T1000 (cell line): ENCODE measurements around the gene SUCLG2.
"Not testable (repeated sequence)": the region's sequence is repeated elsewhere in the genome, so short reads cannot be mapped to it uniquely, and the experiment has no call there.

Experiments used
- DNase-seq: peaks from one replicate; lab custom pipeline; 2025; ENCODE audit warnings: mixed read lengths; lab: John Stamatoyannopoulos, UW

The SUCLG2 gene

GRCh38 chr3:67609709-67610108 lies 44.7 kb downstream of the SUCLG2 start:
- DNase-seq = no peak

GRCh38 chr3:67608034-67608433 lies 46.4 kb downstream of the SUCLG2 start:
- no peak for DNase-seq

- no peak for DNase-seq
Observed at GRCh38 chr3:67605377-67605776, 49.0 kb downstream of the SUCLG2 start.

- no peak for DNase-seq
Observed at GRCh38 chr3:67602816-67603215, 51.6 kb downstream of the SUCLG2 start.

- DNase-seq = no peak
Observed at GRCh38 chr3:67601919-67602608, 52.3 kb downstream of the SUCLG2 start.

- peak; percentile 67 for DNase-seq
Observed at GRCh38 chr3:67601385-67601784, 53.0 kb downstream of the SUCLG2 start.

- no peak for DNase-seq
Observed at GRCh38 chr3:67599821-67600220, 54.6 kb downstream of the SUCLG2 start.

- no peak for DNase-seq
Observed at GRCh38 chr3:67598814-67599556, 55.4 kb downstream of the SUCLG2 start.

- DNase-seq = no peak
Observed at GRCh38 chr3:67595424-67595823, 59.0 kb downstream of the SUCLG2 start.

GRCh38 chr3:67593761-67594234 lies 60.6 kb downstream of the SUCLG2 start:
- peak; percentile 51 for DNase-seq

- no peak for DNase-seq
Observed at GRCh38 chr3:67592057-67592456, 62.4 kb downstream of the SUCLG2 start.

GRCh38 chr3:67587811-67588210 lies 66.6 kb downstream of the SUCLG2 start:
- DNase-seq = no peak

GRCh38 chr3:67587301-67587700 lies 67.1 kb downstream of the SUCLG2 start:
- DNase-seq = no peak

- DNase-seq = not testable (repeated sequence)
Observed at GRCh38 chr3:67584608-67585007, 69.8 kb downstream of the SUCLG2 start.

- DNase-seq = no peak
Observed at GRCh38 chr3:67580430-67581000, 73.9 kb downstream of the SUCLG2 start.

- DNase-seq = no peak
Observed at GRCh38 chr3:67578416-67578815, 76.0 kb downstream of the SUCLG2 start.

GRCh38 chr3:67576441-67576840 lies 78.0 kb downstream of the SUCLG2 start:
- no peak for DNase-seq

- no peak for DNase-seq
Observed at GRCh38 chr3:67569324-67569723, 85.1 kb downstream of the SUCLG2 start.

GRCh38 chr3:67567893-67568292 lies 86.5 kb downstream of the SUCLG2 start:
- no peak for DNase-seq

GRCh38 chr3:67564973-67565372 lies 89.4 kb downstream of the SUCLG2 start:
- DNase-seq = no peak

GRCh38 chr3:67564008-67564407 lies 90.4 kb downstream of the SUCLG2 start:
- DNase-seq = no peak

- no peak for DNase-seq
Observed at GRCh38 chr3:67561667-67562394, 92.6 kb downstream of the SUCLG2 start.
